ENCODE measurements around the gene ZFHX2. TPM values are rescaled to one million over a fixed set of nuclear protein-coding genes. Genes with fewer than 3 reads are reported as not detected.

The ZFHX2 gene
- total and polyA plus RNA-seq, 2 of the 13 experiments (the other 11 are each of a cell fraction or from before 2014, with no cell fraction given), result 0.17 to 0.44 TPM

GRCh38 chr14:23562822-23563472 lies 11.4 kb upstream of the ZFHX2 start (continued):
- TF ChIP-seq, protein P1, sequence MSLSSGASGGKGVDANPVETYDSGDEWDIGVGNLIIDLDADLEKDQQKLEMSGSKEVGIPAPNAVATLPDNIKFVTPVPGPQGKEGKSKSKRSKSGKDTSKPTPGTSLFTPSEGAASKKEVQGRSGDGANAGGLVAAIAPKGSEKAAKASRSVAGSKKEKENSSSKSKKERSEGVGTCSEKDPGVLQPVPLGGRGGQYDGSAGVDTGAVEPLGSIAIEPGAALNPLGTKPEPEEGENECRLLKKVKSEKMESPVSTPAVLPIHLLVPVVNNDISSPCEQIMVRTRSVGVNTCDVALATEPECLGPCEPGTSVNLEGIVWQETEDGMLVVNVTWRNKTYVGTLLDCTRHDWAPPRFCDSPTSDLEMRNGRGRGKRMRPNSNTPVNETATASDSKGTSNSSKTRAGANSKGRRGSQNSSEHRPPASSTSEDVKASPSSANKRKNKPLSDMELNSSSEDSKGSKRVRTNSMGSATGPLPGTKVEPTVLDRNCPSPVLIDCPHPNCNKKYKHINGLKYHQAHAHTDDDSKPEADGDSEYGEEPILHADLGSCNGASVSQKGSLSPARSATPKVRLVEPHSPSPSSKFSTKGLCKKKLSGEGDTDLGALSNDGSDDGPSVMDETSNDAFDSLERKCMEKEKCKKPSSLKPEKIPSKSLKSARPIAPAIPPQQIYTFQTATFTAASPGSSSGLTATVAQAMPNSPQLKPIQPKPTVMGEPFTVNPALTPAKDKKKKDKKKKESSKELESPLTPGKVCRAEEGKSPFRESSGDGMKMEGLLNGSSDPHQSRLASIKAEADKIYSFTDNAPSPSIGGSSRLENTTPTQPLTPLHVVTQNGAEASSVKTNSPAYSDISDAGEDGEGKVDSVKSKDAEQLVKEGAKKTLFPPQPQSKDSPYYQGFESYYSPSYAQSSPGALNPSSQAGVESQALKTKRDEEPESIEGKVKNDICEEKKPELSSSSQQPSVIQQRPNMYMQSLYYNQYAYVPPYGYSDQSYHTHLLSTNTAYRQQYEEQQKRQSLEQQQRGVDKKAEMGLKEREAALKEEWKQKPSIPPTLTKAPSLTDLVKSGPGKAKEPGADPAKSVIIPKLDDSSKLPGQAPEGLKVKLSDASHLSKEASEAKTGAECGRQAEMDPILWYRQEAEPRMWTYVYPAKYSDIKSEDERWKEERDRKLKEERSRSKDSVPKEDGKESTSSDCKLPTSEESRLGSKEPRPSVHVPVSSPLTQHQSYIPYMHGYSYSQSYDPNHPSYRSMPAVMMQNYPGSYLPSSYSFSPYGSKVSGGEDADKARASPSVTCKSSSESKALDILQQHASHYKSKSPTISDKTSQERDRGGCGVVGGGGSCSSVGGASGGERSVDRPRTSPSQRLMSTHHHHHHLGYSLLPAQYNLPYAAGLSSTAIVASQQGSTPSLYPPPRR (CRISPR knock-in tag; IDR thresholded peaks at IDR 0.05; ENCODE audit: borderline replicate concordance), result no peak
- TF ChIP-seq, protein P2, sequence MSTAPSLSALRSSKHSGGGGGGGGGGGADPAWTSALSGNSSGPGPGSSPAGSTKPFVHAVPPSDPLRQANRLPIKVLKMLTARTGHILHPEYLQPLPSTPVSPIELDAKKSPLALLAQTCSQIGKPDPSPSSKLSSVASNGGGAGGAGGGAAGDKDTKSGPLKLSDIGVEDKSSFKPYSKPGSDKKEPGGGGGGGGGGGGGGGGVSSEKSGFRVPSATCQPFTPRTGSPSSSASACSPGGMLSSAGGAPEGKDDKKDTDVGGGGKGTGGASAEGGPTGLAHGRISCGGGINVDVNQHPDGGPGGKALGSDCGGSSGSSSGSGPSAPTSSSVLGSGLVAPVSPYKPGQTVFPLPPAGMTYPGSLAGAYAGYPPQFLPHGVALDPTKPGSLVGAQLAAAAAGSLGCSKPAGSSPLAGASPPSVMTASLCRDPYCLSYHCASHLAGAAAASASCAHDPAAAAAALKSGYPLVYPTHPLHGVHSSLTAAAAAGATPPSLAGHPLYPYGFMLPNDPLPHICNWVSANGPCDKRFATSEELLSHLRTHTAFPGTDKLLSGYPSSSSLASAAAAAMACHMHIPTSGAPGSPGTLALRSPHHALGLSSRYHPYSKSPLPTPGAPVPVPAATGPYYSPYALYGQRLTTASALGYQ (CRISPR knock-in tag; IDR thresholded peaks at IDR 0.05), result no peak
- TF ChIP-seq ZNF615 (CRISPR knock-in tag; IDR thresholded peaks at IDR 0.05; ENCODE audit: borderline replicate concordance) (0 out of 2 replicates have a peak, but pooled peaks have one; percentile 14), SRF (IDR thresholded peaks at IDR 0.05; ENCODE audit: low read depth, low read length) (peak; percentile 37; the same call in 1 of the 2 replicates), ZNF512 (CRISPR knock-in tag; IDR thresholded peaks at IDR 0.05) (peak; percentile 31; the same call in 1 of the 2 replicates), PPARG (CRISPR knock-in tag; conservative IDR thresholded peaks at IDR 0.05) (peak; percentile 31; the same call in 1 of the 2 replicates), ZNF740 (CRISPR knock-in tag; IDR thresholded peaks at IDR 0.05) (peak; percentile 92), ZNF543 (CRISPR knock-in tag; IDR thresholded peaks at IDR 0.05) (0 out of 2 replicates have a peak, but pooled peaks have one; percentile 19), AKNA (CRISPR knock-in tag; IDR thresholded peaks at IDR 0.05; ENCODE audit: borderline replicate concordance) (no peak)
- TF ChIP-seq, protein P3, sequence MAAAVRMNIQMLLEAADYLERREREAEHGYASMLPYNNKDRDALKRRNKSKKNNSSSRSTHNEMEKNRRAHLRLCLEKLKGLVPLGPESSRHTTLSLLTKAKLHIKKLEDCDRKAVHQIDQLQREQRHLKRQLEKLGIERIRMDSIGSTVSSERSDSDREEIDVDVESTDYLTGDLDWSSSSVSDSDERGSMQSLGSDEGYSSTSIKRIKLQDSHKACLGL (CRISPR knock-in tag; IDR thresholded peaks at IDR 0.05), result 0 out of 2 replicates have a peak, but pooled peaks have one; percentile 33
- TF ChIP-seq, protein P4, sequence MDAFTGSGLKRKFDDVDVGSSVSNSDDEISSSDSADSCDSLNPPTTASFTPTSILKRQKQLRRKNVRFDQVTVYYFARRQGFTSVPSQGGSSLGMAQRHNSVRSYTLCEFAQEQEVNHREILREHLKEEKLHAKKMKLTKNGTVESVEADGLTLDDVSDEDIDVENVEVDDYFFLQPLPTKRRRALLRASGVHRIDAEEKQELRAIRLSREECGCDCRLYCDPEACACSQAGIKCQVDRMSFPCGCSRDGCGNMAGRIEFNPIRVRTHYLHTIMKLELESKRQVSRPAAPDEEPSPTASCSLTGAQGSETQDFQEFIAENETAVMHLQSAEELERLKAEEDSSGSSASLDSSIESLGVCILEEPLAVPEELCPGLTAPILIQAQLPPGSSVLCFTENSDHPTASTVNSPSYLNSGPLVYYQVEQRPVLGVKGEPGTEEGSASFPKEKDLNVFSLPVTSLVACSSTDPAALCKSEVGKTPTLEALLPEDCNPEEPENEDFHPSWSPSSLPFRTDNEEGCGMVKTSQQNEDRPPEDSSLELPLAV (CRISPR knock-in tag; conservative IDR thresholded peaks at IDR 0.05; ENCODE audit: low read depth), result no peak

Measured in HepG2 (cell line).